GM12878 (cell line): ENCODE measurements around the gene TRIB2. TPM values are rescaled to one million over a fixed set of nuclear protein-coding genes. Genes with fewer than 3 reads are reported as not detected.

Experiments used
- ATAC-seq: fragments of 200-7000 bp; cut with Tn5 transposase; 3 replicates; pipeline ENCODE4 v1.9.1; 2020; ENCODE audit warnings: mild to moderate bottlenecking, moderate library complexity
- BruUV-seq: library from RNA; stranded (reverse); fragments of 400-500 nt; replicated peaks from 2 replicates; lab custom pipeline; 2021; lab: Mats Ljungman, UMichigan
- CTCF ChIA-PET: fragments of 300-600 bp; sonication (Branson Sonifier 250); formaldehyde crosslinking; extraction: SDS; loops from one replicate; lab custom pipeline; 2021; ENCODE audit warnings: inconsistent platforms; lab: Yijun Ruan, JAX
- POLR2A ChIA-PET: fragments of 350-600 bp; formaldehyde crosslinking; extraction: SDS; loops from one replicate; lab custom pipeline; 2021; ENCODE audit warnings: inconsistent platforms; lab: Charles Lee
- RAD21 ChIA-PET: fragments of 300-600 bp; sonication (Branson Sonifier 250); formaldehyde crosslinking; loops from one replicate; lab custom pipeline; 2023; ENCODE audit warnings: antibody characterized with exemption; ENCODE audit not compliant: unreplicated experiment; lab: Charles Lee
- SMC1A ChIA-PET: fragments of 300-600 bp; sonication (Branson Sonifier 250); formaldehyde crosslinking; loops from one replicate; lab custom pipeline; 2023; ENCODE audit not compliant: unreplicated experiment, uncharacterized antibody; lab: Charles Lee
- DNase-seq: peaks from one replicate; pipeline ENCODE4 v3.0.0-alpha.2; 2011; ENCODE audit warnings: low read depth, low spot score
- FAIRE-seq: peaks from 3 replicates; lab custom pipeline; 2011; peaks lifted over from hg19 to GRCh38; lab: Jason Lieb, UNC
- H2AFZ ChIP-seq: 2 replicates; pipeline ENCODE4 v1.6.0; 2011; ENCODE audit warnings: low read depth, low read length, control low read depth; ENCODE audit not compliant: control insufficient read depth
- H3K27ac ChIP-seq: 2 replicates; pipeline ENCODE4 v1.5.1; 2011; ENCODE audit warnings: control low read depth; ENCODE audit not compliant: control insufficient read depth, insufficient read depth
- H3K27me3 ChIP-seq, 2 experiments: replicated peaks in 1 of 2; 2 replicates each; pipeline versions ENCODE4 v1.6.0 to v1.6.1; 2011; ENCODE audit warnings: low read length in 1 of 2; ENCODE audit not compliant: control insufficient read depth in 2 of 2, insufficient read depth in 2 of 2
- H3K36me3 ChIP-seq, 2 experiments: 2 replicates each; pipeline ENCODE4 v1.5.1; 2011; ENCODE audit warnings: low read length in 1 of 2; ENCODE audit not compliant: control insufficient read depth in 2 of 2, insufficient read depth in 2 of 2
- H3K4me1 ChIP-seq: 2 replicates; pipeline ENCODE4 v1.6.1; 2011; ENCODE audit warnings: mild to moderate bottlenecking, low read length, moderate library complexity, mixed read lengths; ENCODE audit not compliant: control insufficient read depth, insufficient read depth
- H3K4me2 ChIP-seq: 2 replicates; pipeline ENCODE4 v1.6.0; 2011; ENCODE audit warnings: control low read depth; ENCODE audit not compliant: control insufficient read depth, insufficient read depth
- H3K4me3 ChIP-seq: fragments of 200-600 bp; sonication (generic); 2 replicates; pipeline ENCODE4 v1.5.1; 2016
- H3K79me2 ChIP-seq: 2 replicates; pipeline ENCODE4 v1.6.0; 2011; ENCODE audit warnings: low read length; ENCODE audit not compliant: control insufficient read depth, insufficient read depth
- H3K9ac ChIP-seq: 2 replicates; pipeline ENCODE4 v1.8.0; 2011; ENCODE audit warnings: low read length, control low read depth, mixed read lengths; ENCODE audit not compliant: control insufficient read depth, insufficient read depth
- H3K9me3 ChIP-seq: replicated peaks from 3 replicates; pipeline ENCODE4 v1.5.1; 2011; ENCODE audit warnings: mild to moderate bottlenecking, low read length; ENCODE audit not compliant: control insufficient read depth, insufficient read depth
- H4K20me1 ChIP-seq: 2 replicates; pipeline ENCODE4 v1.6.0; 2011; ENCODE audit not compliant: control insufficient read depth, insufficient read depth
- ASH2L ChIP-seq: fragments of 300-600, 200-600 bp; sonication (generic); IDR thresholded peaks from 2 replicates; pipeline ENCODE4 v1.6.1; 2017; ENCODE audit warnings: low read depth, mild to moderate bottlenecking, borderline replicate concordance
- CHD2 ChIP-seq: IDR thresholded peaks from 2 replicates; pipeline ENCODE4 v1.6.1; 2011; ENCODE audit warnings: low read depth, low read length, improper control_type of control experiment, borderline replicate concordance
- DPF2 ChIP-seq: fragments of 450-650 bp; IDR thresholded peaks from 2 replicates; pipeline ENCODE4 v1.6.1; 2017; ENCODE audit warnings: mild to moderate bottlenecking
- EZH2 ChIP-seq: IDR thresholded peaks from 2 replicates; pipeline ENCODE4 v1.6.1; 2012; ENCODE audit warnings: low read depth, mild to moderate bottlenecking, control low read depth, inconsistent platforms, low read length, borderline replicate concordance; ENCODE audit not compliant: control insufficient read depth
- NFIC ChIP-seq: IDR thresholded peaks from 2 replicates; pipeline ENCODE4 v1.6.1; 2012; ENCODE audit warnings: low read depth, mild to moderate bottlenecking, inconsistent platforms, low read length, moderate library complexity
- NFYB ChIP-seq: IDR thresholded peaks from 2 replicates; pipeline ENCODE4 v1.6.1; 2011; ENCODE audit warnings: low read depth, mild to moderate bottlenecking, low read length, improper control_type of control experiment, moderate library complexity; ENCODE audit not compliant: insufficient read depth
- PML ChIP-seq: IDR thresholded peaks from 2 replicates; pipeline ENCODE4 v1.6.1; 2012; ENCODE audit warnings: low read length, inconsistent platforms
- RBBP5 ChIP-seq: fragments of 200-600 bp; sonication (generic); conservative IDR thresholded peaks from 2 replicates; pipeline ENCODE4 v1.6.1; 2016
- SMAD1 ChIP-seq: fragments of 450-650 bp; IDR thresholded peaks from 2 replicates; pipeline ENCODE4 v1.6.1; 2018; ENCODE audit warnings: mild to moderate bottlenecking, low read depth; ENCODE audit not compliant: partially characterized antibody
- TCF7 ChIP-seq: IDR thresholded peaks from 2 replicates; pipeline ENCODE4 v1.6.1; 2014; ENCODE audit warnings: antibody characterized with exemption, borderline replicate concordance
- ZNF384 ChIP-seq: IDR thresholded peaks from 2 replicates; pipeline ENCODE4 v1.6.1; 2012; ENCODE audit warnings: low read depth, mild to moderate bottlenecking, low read length, improper control_type of control experiment, borderline replicate concordance
- WGBS: methylation state at CpG from one replicate; pipeline ENCODE4 v1.1.6; 2016; ENCODE audit warnings: low lambda C conversion rate; ENCODE audit not compliant: insufficient replicate concordance, insufficient coverage; ENCODE audit errors: missing lambda C conversion rate; 5-methylcytosine and 5-hydroxymethylcytosine counted together
- in situ Hi-C: fragments of 300-500 bp; cut with MboI; formaldehyde crosslinking; loops from 9 replicates; pipeline ENCODE4 v1.14.3; 2018; ENCODE audit warnings: mixed read lengths
- intact Hi-C: fragments of 100-400 bp; cut with micrococcal nuclease; formaldehyde crosslinking; loops from one replicate; pipeline ENCODE4 v1.14.2; 2022; ENCODE audit not compliant: unreplicated experiment
- polyA plus RNA-seq, 11 experiments: library from polyadenylated mRNA; depleted of rRNA in 4 of 11; unstranded in 6 of 11; stranded (reverse) in 5 of 11; fragments of >200 nt; fragmentation: Nextera tagmentation in 4 of 11; fragmentation: Illumina TruSeq in 1 of 11; extraction: Ambion mirVana in 4 of 11; extraction: Trizol in 1 of 11; gene quantifications; 1 replicate in 1 of 11; 2 replicates in 10 of 11; pipeline versions ENCODE4 v1.2.1 to v1.2.3, GENCODE V29; 2011 to 2016; ENCODE audit warnings: inconsistent platforms in 2 of 11, missing spikeins in 2 of 11, low read depth in 1 of 11
- total RNA-seq, 4 experiments: library from RNA; depleted of rRNA in 3 of 4; stranded (reverse); fragments of >200 nt in 3 of 4; fragmentation: Illumina TruSeq in 1 of 4; extraction: Trizol in 1 of 4; gene quantifications; 2 replicates each; pipeline versions ENCODE4 v1.2.1 to v1.2.3, GENCODE V29; 2013 to 2021
- TF ChIP-seq, protein P1 (sequence below): fragments of 450-650 bp; IDR thresholded peaks from 2 replicates; pipeline ENCODE4 v1.6.1; 2014; ENCODE audit warnings: mild to moderate bottlenecking
- TF ChIP-seq, protein P2 (sequence below): fragments of 450-650 bp; IDR thresholded peaks from 2 replicates; pipeline ENCODE4 v1.6.1; 2017; ENCODE audit warnings: mild to moderate bottlenecking, moderate library complexity

TRIB2 gene
- total and polyA plus RNA-seq, 10 of the 15 experiments (the other 5 are each of a cell fraction or from before 2014, with no cell fraction given) = 1.6 to 9.2 (median 5.2) TPM

DNA sequence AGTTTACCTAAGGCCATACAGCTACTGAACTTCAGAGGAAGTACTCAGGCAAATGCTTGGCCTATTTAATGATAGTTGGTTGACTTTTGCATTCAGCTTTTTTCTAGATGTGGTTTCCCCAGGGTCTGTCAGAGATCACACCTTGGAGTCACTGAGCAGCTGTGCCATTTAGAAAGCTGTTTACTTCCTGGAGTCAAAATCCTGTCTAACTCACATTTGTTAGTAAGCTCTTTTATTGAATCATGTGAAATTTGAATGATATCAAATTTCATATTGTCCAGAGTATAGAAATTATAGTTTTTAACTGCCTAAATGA lies 7.6 kb upstream of the TRIB2 start:
- in situ Hi-C loops (no loop called here), intact Hi-C loops (no loop called here)
- Histone ChIP-seq H3K9ac (no peak overlapping the region), H3K27ac (no peak overlapping the region), H3K27me3 (no peaks in the 10 kb centered on the region; a peak in 1 of 4 replicates), H4K20me1 (no peaks in the 10 kb centered on the region), H3K4me2 (no peak overlapping the region), H3K4me3 (no peak overlapping the region), H3K9me3 (peaks cover 2% of the 10 kb centered on the region; the same call in 1 of the 3 replicates), H2AFZ (no peak overlapping the region), H3K79me2 (no peaks in the 10 kb centered on the region), H3K4me1 (no peaks in the 10 kb centered on the region), H3K36me3 (no peaks in the 10 kb centered on the region)
- FAIRE-seq = no peak
- ChIA-PET CTCF (interaction anchor here (1.1 to 1.9 kb wide), 2 partner anchors 10 to 166 kb away, joined by 3 to 6 read pairs; no protein-coding TSS in a partner anchor), SMC1A (interaction anchor here (1.0 kb wide), 1 partner anchor 276 kb away, joined by 3 read pairs; no protein-coding TSS in a partner anchor), RAD21 (interaction anchor here (1.2 kb wide), 1 partner anchor 677 kb away, joined by 6 read pairs; no protein-coding TSS in a partner anchor), POLR2A (no interaction called here)
- ATAC-seq = peak; percentile 63
- TF ChIP-seq ZNF384 (0 out of 2 replicates have a peak, but pooled peaks have one; percentile 24), NFIC (no peak)
- DNase-seq = no peak
- no TSS peak for BruUV-seq

DNA sequence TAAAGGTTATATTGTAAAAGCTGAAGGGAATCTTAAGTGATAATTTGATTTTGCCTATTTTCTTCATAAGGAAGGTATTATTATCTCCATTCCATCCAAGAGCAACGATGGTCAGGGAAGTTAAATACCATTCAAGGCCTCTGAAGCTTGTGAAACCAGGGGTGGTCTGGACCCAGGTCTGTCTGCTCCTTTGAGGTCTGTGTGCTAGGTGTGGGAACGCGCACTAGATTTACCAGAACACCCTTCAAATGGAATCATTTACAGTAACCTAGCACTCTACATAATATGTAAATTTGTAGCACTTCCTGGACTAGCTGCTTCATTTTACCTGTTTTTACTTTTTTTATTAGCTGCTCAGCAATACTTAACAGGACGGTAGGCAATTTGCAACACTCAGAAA lies 6.4 kb upstream of the TRIB2 start:
- ChIA-PET RAD21 (no interaction called here), CTCF (interaction anchor here (0.6 to 1.9 kb wide), 2 partner anchors 11 to 201 kb away, joined by 3 to 6 read pairs; no protein-coding TSS in a partner anchor), SMC1A (interaction anchor here (0.8 to 1.5 kb wide), 3 partner anchors 12 to 881 kb away, joined by 3 to 4 read pairs (median 4); no protein-coding TSS in a partner anchor), POLR2A (no interaction called here)
- no peak for DNase-seq
- H3K4me2 ChIP-seq = no peak overlapping the region
- intact Hi-C loops = no loop called here
- FAIRE-seq = no peak
- H3K79me2 ChIP-seq = no peaks in the 10 kb centered on the region
- no peaks in the 10 kb centered on the region; a peak in 1 of 4 replicates for H3K27me3 ChIP-seq
- ATAC-seq = no peak
- BruUV-seq = no TSS peak
- H2AFZ ChIP-seq = no peak overlapping the region
- in situ Hi-C loops = no loop called here
- peaks cover 2% of the 10 kb centered on the region; the same call in 1 of the 3 replicates for H3K9me3 ChIP-seq
- H3K4me3 ChIP-seq = no peak overlapping the region
- no peak for TF ChIP-seq RBBP5
- TF ChIP-seq SMAD1 = no peak
- TF ChIP-seq ASH2L = no peak
- no peak for TF ChIP-seq EZH2
- no peak for TF ChIP-seq TCF7
- no peak for TF ChIP-seq DPF2
- no peak for TF ChIP-seq NFYB
- TF ChIP-seq, protein P1, sequence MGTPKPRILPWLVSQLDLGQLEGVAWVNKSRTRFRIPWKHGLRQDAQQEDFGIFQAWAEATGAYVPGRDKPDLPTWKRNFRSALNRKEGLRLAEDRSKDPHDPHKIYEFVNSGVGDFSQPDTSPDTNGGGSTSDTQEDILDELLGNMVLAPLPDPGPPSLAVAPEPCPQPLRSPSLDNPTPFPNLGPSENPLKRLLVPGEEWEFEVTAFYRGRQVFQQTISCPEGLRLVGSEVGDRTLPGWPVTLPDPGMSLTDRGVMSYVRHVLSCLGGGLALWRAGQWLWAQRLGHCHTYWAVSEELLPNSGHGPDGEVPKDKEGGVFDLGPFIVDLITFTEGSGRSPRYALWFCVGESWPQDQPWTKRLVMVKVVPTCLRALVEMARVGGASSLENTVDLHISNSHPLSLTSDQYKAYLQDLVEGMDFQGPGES = no peak
- TF ChIP-seq, protein P2, sequence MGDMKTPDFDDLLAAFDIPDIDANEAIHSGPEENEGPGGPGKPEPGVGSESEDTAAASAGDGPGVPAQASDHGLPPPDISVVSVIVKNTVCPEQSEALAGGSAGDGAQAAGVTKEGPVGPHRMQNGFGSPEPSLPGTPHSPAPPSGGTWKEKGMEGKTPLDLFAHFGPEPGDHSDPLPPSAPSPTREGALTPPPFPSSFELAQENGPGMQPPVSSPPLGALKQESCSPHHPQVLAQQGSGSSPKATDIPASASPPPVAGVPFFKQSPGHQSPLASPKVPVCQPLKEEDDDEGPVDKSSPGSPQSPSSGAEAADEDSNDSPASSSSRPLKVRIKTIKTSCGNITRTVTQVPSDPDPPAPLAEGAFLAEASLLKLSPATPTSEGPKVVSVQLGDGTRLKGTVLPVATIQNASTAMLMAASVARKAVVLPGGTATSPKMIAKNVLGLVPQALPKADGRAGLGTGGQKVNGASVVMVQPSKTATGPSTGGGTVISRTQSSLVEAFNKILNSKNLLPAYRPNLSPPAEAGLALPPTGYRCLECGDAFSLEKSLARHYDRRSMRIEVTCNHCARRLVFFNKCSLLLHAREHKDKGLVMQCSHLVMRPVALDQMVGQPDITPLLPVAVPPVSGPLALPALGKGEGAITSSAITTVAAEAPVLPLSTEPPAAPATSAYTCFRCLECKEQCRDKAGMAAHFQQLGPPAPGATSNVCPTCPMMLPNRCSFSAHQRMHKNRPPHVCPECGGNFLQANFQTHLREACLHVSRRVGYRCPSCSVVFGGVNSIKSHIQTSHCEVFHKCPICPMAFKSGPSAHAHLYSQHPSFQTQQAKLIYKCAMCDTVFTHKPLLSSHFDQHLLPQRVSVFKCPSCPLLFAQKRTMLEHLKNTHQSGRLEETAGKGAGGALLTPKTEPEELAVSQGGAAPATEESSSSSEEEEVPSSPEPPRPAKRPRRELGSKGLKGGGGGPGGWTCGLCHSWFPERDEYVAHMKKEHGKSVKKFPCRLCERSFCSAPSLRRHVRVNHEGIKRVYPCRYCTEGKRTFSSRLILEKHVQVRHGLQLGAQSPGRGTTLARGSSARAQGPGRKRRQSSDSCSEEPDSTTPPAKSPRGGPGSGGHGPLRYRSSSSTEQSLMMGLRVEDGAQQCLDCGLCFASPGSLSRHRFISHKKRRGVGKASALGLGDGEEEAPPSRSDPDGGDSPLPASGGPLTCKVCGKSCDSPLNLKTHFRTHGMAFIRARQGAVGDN = no peak
- TF ChIP-seq PML = no peak
- TF ChIP-seq CHD2 = no peak
- no peaks in the 10 kb centered on the region for H3K36me3 ChIP-seq
- H4K20me1 ChIP-seq = no peaks in the 10 kb centered on the region
- no peak overlapping the region for H3K27ac ChIP-seq
- no peak overlapping the region for H3K9ac ChIP-seq
- no peaks in the 10 kb centered on the region for H3K4me1 ChIP-seq
- WGBS = 77% methylated on average over 4 of the region's 4 CpGs
